Kidney epithelial cell (primary cell): ENCODE data around the gene KIR3DL2. TPM values are rescaled to one million over a fixed set of nuclear protein-coding genes. Genes with fewer than 3 reads are reported as not detected.

Experiments
- DNase-seq: peaks from one replicate; pipeline ENCODE4 v3.0.0-alpha.2; 2010; ENCODE audit warnings: low read depth
- H3K27me3 ChIP-seq: 2 replicates; pipeline ENCODE4 v1.6.0; 2011; ENCODE audit warnings: low read length; ENCODE audit not compliant: control insufficient read depth, insufficient read depth
- H3K36me3 ChIP-seq: 2 replicates; pipeline ENCODE4 v1.5.1; 2011; ENCODE audit warnings: low read length; ENCODE audit not compliant: control insufficient read depth, insufficient read depth
- H3K4me3 ChIP-seq: 2 replicates; pipeline ENCODE4 v1.5.1; 2011; ENCODE audit warnings: low read depth, mild to moderate bottlenecking, control low read depth, low read length
- total RNA-seq: library from RNA; depleted of rRNA; stranded (reverse); fragments of >200 nt; gene quantifications from 2 replicates; pipeline ENCODE4 v1.2.3, GENCODE V29; 2015
- TF ChIP-seq, protein P1 (sequence below): IDR thresholded peaks from 2 replicates; pipeline ENCODE4 v1.5.1; 2011; ENCODE audit warnings: mild to moderate bottlenecking, moderate library complexity, low read length, control low read depth, inconsistent platforms; ENCODE audit not compliant: insufficient read depth, poor library complexity, severe bottlenecking

The KIR3DL2 gene
- total RNA-seq, 1 donor from 2014 or later = not detected

DNA sequence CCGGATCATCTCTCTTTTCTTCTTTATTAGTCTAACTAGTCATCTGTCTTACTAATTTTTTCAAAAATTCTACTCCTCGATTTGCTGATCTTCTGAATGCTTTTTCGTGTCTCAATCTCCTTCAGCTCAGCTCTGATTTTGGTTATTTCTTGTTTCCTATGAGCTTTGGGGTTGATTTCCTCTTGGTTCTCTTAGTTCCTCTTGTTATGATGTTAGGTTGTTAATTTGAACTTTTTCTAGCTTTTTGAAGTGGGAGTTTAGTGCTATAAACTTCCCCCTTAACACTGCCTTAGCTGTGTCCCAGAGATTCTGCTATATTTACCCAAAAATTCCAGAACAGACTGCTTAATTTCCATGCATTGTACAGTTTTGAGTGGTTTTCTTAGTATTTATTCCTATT is 27.2 kb downstream of the KIR3DL2 start:
- TF ChIP-seq, protein P1, sequence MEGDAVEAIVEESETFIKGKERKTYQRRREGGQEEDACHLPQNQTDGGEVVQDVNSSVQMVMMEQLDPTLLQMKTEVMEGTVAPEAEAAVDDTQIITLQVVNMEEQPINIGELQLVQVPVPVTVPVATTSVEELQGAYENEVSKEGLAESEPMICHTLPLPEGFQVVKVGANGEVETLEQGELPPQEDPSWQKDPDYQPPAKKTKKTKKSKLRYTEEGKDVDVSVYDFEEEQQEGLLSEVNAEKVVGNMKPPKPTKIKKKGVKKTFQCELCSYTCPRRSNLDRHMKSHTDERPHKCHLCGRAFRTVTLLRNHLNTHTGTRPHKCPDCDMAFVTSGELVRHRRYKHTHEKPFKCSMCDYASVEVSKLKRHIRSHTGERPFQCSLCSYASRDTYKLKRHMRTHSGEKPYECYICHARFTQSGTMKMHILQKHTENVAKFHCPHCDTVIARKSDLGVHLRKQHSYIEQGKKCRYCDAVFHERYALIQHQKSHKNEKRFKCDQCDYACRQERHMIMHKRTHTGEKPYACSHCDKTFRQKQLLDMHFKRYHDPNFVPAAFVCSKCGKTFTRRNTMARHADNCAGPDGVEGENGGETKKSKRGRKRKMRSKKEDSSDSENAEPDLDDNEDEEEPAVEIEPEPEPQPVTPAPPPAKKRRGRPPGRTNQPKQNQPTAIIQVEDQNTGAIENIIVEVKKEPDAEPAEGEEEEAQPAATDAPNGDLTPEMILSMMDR = no peak
- Histone ChIP-seq H3K27me3 (no peaks in the 10 kb centered on the region), H3K36me3 (no peaks in the 10 kb centered on the region), H3K4me3 (no peak overlapping the region)
- no peak for DNase-seq

DNA sequence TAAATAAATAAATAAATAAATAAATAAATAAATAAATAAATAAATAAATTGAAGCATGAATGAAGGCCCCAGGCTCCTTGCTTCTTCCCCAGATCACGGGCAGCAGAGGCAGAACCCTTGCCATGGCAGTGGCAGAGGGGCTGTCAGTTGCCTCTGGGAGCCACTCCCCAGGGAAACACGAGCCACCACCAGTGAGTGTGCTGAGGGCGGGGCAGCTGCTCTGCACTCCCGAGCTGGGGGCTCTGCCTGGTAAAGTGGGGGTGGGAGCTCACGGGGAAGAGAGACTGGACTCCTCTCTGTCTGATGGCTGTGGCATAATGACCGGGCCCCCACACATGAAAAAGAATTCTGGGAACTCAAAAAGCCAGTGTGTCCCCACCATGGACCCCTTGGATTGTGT is 31.6 kb downstream of the KIR3DL2 start:
- H3K4me3 ChIP-seq = no peak overlapping the region
- TF ChIP-seq, protein P1 = no peak
- DNase-seq = no peak
- H3K27me3 ChIP-seq = no peaks in the 10 kb centered on the region
- no peaks in the 10 kb centered on the region for H3K36me3 ChIP-seq

DNA sequence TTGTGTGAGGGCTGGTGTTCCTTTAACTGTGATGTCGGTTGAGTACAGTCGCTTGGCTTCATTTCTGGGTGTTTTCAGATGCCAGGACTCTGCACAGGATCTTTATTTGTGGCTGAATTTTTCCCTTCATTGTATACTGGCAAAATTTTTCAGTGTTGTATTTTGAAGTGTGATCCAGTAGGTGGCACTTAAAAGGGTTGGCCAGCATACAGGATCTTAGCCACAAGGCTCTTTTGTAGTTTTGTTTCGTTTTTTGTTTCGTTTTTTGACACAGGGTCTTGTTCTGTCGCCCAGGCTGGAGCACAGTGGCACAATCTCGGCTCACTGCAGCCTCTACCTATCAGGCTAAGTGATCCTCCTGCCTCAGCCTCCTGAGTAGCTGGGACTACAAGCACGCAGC is 32.5 kb downstream of the KIR3DL2 start:
- Histone ChIP-seq H3K27me3 (no peaks in the 10 kb centered on the region), H3K4me3 (no peak overlapping the region), H3K36me3 (no peaks in the 10 kb centered on the region)
- no peak for DNase-seq
- TF ChIP-seq, protein P1 = no peak

DNA sequence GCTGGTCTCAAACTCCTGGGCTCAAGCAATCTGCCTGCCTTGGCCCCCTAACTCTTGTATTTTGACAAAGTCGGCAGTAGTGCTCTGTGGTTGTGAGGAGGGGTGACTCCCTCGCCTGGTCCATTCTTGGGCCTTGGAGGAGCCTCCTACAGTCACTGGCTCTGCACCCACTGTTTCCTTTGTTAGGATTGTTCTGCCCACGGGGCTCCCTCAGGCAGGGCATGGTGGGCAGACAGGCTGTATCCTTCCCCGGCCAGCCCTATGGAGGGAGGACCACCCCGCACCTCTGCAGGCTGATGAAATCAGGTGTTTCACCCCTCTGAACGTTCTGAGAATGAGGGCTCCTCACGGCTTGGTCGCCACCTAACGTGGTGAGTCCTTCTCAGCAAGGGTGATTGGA is 33.0 kb downstream of the KIR3DL2 start:
- TF ChIP-seq, protein P1 = no peak
- Histone ChIP-seq H3K4me3 (no peak overlapping the region), H3K36me3 (no peaks in the 10 kb centered on the region), H3K27me3 (no peaks in the 10 kb centered on the region)
- DNase-seq = no peak

DNA sequence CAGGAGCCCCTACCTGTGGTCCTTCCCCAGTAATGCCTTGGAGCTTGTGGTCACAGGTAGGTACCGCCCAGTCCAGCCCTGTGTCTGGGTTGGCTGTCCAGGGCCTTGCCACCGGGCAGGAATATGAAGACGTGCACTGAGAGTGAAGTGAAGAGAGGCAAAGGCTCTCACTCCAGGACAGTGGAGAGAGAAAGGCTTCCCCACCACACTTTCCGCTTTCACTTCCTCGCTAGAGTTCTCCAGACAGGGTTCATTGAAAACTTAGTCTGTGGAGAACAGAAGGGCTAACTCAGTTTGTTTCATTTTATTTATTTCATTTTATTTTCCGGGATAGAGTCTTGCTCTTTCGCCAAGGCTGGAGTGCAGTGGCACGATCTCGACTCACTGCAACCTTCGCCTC is 38.0 kb downstream of the KIR3DL2 start:
- no peaks in the 10 kb centered on the region for H3K36me3 ChIP-seq
- TF ChIP-seq, protein P1 = no peak
- DNase-seq = no peak
- no peaks in the 10 kb centered on the region for H3K27me3 ChIP-seq
- no peak overlapping the region for H3K4me3 ChIP-seq

DNA sequence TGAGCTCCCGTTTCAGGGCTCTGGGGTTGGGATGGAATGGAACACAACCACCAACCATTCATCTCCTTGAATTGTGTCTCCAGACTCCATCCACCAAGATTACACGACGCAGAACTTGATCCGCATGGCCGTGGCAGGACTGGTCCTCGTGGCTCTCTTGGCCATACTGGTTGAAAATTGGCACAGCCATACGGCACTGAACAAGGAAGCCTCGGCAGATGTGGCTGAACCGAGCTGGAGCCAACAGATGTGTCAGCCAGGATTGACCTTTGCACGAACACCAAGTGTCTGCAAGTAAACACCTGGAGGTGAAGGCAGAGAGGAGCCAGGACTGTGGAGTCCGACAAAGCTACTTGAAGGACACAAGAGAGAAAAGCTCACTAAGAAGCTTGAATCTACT is 39.3 kb downstream of the KIR3DL2 start:
- Histone ChIP-seq H3K4me3 (no peak overlapping the region), H3K36me3 (no peaks in the 10 kb centered on the region), H3K27me3 (no peaks in the 10 kb centered on the region)
- TF ChIP-seq, protein P1 = no peak
- no peak for DNase-seq
